ENCODE data around the gene ZNF397.

ZNF397 gene

GRCh38 chr18:35245719-35246317, 5.0 kb downstream of the ZNF397 start:
- DNase-seq (ENCODE audit: low read depth in 2 of 2), result no peak

DNA sequence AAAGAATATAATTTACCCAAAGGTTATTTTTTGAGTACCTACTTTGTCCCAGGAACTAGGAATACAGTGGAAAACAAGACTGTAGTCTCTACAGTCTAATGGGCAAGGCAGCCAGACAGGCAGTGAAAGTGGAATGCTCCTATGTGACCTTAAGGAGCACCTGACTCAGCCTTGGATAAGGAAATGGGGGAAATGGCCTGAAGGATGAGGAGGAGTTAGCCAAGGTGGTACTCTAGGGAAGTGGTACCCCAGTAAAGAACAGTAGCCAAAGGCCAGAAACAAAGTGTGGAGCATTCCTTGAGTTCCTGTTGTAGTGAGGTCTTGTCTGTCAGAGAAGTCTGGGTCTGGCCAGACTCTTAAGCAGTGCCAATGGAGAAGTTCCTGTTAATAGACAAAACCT, 6.0 kb downstream of the ZNF397 start:
- no peak for DNase-seq (ENCODE audit: low read depth in 2 of 2)

DNA sequence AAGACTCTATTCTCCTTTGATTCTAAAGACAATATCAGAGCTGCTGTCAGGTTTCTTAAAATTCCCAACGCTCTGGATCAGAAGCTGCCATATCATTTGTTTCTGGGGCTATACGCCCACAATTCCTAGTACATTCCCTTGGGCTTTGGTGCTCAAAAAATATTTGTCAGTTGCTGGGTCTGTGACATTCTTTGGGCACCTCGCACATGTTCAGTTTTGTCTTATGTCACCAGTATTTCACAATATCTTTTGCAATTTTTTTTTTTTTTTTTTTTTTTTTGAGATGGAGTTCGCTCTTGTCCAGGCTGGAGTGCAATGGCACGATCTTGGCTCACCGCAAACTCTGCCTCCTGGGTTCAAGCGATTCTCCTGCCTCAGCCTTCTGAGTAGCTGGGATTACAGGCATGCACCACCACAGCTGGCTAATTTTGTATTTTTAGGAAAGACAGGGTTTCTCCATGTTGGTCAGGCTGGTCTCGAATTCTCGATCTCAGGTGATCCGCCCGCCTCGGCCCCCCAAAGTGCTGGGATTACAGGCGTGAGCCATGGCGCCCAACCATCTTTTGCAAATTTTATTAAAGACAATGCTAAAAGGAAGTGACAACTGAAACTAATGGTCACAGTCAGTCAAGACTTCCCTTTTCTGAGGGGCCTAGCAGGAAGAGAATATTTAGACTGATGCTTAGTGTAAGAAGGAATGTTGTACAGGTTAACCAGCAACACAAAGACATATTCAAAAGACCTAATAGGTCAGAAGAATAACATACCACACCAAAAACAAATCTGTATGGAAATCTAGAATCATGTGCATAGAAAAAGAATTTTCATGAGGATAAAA, 6.8 kb downstream of the ZNF397 start:
- no peak for DNase-seq (ENCODE audit: low read depth in 2 of 2)

- DNase-seq (ENCODE audit: low read depth in 2 of 2), result no peak
Measured at GRCh38 chr18:35248429-35248828, 7.6 kb downstream of the ZNF397 start.

DNA sequence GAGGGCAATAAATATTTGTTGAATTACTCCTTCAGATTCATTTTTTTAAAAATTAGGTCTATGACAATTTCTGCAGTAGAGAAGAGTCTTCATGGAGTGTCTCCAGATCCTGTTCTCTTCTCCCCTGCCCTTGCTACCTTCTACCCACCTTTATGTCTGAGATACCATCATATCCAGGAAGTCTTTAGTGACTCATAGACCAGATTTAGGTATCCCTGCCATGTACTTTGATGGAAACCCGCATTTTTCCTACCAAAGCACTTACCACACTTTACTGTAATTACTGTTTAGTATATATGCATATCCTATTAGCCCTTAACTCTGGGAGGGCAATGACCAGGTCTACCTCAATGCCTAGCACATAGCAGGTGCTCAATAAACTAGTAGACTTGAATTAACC, 11.6 kb downstream of the ZNF397 start:
- DNase-seq (ENCODE audit: low read depth in 2 of 2), result no peak

DNA sequence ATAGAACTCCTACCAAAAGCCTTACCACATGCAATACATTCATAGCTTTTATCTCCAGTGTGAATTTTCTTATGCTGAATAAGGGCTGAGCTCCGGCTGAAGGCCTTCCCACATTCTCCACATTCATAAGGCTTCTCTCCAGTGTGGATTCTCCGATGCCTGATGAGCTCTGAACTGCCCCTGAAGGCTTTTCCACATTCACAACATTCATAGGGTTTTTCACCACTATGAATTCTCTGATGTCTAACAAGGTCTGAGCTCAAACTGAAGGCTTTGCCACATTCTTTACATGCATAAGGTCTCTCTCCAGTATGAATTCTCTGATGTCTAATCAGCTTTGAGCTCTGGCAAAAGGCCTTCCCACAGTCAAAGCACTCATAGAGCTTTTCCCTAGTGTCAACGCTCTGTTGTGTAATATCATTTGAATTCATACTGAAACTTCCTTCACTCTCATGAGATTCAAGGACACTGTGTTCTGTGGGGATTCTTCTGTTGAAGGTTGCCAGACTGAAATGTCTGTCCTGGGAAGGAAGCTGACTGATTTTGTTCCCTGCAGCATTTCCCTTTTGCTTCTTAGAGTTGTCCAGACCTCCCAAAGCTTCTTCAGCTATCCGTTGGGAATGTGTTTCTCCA, 12.9 kb downstream of the ZNF397 start:
- DNase-seq (ENCODE audit: low read depth in 2 of 2), result no peak

GRCh38 chr18:35256947-35257346, 16.1 kb downstream of the ZNF397 start:
- DNase-seq (ENCODE audit: low read depth in 2 of 2), result no peak

DNA sequence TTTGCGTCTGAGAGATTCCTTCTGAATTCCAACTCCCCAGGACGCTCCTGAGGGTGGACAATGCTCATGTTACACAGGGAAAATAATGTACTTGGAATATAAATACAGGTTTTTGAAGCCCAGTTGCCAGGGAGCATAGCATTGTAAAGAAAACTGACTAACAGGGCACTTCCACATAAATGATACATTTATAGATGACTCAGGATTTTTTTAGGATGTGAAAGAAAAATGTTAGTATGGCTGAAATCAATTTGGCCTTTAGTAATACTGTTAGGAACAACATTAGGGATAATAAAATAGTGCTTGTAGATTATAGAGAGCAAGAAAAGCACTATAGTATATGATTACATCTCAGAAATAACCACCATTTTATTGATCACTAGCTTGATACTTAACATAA, 23.6 kb downstream of the ZNF397 start:
- no peak for DNase-seq (ENCODE audit: low read depth in 2 of 2)

DNA sequence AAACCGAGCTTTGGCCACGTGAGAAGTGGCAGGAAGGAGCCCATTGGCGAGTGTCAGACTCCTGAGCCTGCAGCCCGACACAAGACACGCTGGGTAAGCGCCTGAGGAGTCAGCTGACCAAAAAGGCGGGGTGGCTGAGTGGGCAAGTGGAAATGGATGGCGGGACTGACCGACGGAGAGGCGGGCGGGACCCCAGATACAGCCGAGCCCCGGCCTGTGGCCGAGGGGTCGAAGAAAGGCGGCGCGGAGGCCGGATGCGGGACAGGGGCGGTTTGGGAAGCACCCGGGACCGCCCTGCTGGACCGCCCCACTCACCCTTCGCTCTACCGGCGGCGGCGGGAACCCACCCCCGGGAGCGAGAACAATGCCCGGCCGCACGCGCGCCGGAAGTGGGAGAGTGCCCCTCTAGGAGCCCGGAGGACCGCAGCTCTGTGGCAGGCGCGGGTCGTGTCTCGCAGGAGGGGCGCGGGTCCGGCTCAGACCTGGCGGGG, 26.4 kb downstream of the ZNF397 start:
- DNase-seq (ENCODE audit: low read depth in 2 of 2), result peak; percentile 52 to 53

DNA sequence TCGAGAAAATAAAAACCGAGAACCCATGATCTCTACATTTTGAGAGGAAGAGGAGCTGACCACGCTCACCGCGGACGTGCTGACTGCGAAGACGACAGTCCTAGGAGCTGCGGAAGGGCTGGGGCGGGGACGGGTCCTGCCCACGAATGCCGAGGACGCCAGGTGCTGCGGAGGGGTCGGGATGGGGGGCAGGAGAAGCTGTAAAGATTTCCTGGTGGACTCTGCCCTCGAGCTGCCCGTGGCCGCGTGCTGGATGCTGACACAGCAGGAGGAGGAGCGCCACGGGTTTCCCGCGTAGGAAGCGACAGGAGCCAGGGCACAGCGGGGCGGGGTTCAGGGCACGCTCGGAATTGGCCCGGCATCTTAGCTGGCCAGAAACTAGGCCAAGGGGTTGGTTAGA, 27.0 kb downstream of the ZNF397 start:
- no peak for DNase-seq (ENCODE audit: low read depth in 2 of 2)

- DNase-seq (ENCODE audit: low read depth in 2 of 2), result no peak
Measured at GRCh38 chr18:35268821-35269220, 28.0 kb downstream of the ZNF397 start.

GRCh38 chr18:35271656-35272055, 30.8 kb downstream of the ZNF397 start:
- no peak for DNase-seq (ENCODE audit: low read depth in 2 of 2)

GRCh38 chr18:35276267-35276666, 35.4 kb downstream of the ZNF397 start:
- DNase-seq (ENCODE audit: low read depth in 2 of 2), result no peak

- DNase-seq (ENCODE audit: low read depth in 2 of 2), result no peak
Measured at GRCh38 chr18:35277633-35278032, 36.8 kb downstream of the ZNF397 start.

GRCh38 chr18:35278085-35278484, 37.3 kb downstream of the ZNF397 start:
- DNase-seq (ENCODE audit: low read depth in 2 of 2), result no peak

- no peak for DNase-seq (ENCODE audit: low read depth in 2 of 2)
Measured at GRCh38 chr18:35278969-35279368, 38.1 kb downstream of the ZNF397 start.

GRCh38 chr18:35282353-35282752, 41.5 kb downstream of the ZNF397 start:
- DNase-seq (ENCODE audit: low read depth in 2 of 2), result no peak

- DNase-seq (ENCODE audit: low read depth in 2 of 2), result no peak
Measured at GRCh38 chr18:35283923-35284794, 43.3 kb downstream of the ZNF397 start.

- no peak for DNase-seq (ENCODE audit: low read depth in 2 of 2)
Measured at GRCh38 chr18:35284841-35285240, 44.0 kb downstream of the ZNF397 start.

- DNase-seq (ENCODE audit: low read depth in 2 of 2), result no peak
Measured at GRCh38 chr18:35289293-35289692, 48.5 kb downstream of the ZNF397 start.

- DNase-seq (ENCODE audit: low read depth in 2 of 2), result no peak
Measured at GRCh38 chr18:35289727-35290093, 48.9 kb downstream of the ZNF397 start.
